ENCODE results near the gene TMEM9. TPM values are rescaled to one million over a fixed set of nuclear protein-coding genes. Genes with fewer than 3 reads are reported as not detected.
"Not testable (repeated sequence)": the region's sequence is repeated elsewhere in the genome, so short reads cannot be mapped to it uniquely, and the experiment has no call there.

The TMEM9 gene
- total and polyA plus RNA-seq, 2 experiments from 2014 or later: 99.4 to 104 TPM

DNA sequence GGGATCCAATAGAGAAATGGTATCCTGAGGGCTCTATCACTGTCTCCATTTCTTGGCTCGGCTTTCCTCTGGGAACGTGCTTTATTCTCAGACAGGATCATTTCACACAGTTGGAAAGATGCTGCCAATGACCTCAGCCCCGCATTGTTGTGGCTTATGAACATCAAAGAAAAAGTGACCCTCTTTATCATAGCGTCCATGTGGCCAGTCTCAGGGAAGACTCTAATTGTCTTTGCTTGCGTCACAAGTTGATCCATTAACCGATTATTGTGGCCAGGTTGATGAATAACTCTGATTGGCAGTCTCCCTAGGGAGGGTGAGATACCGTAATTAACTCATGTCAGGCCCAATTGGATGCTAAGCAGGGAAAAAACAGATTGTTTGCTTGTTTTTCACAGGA is 10.4 kb upstream of the TMEM9 start:
- no peaks in the 10 kb centered on the region for H3K36me3 ChIP-seq (replicated peaks; ENCODE audit: insufficient read depth, low read depth)
- no peaks in the 10 kb centered on the region for H3K79me2 ChIP-seq
- 45% methylated on average over 7 of the region's 7 CpGs for WGBS (ENCODE audit: low lambda C conversion rate, missing lambda C conversion rate)
- DNase-seq (ENCODE audit: low spot score): no peak
- TF ChIP-seq, protein P1, sequence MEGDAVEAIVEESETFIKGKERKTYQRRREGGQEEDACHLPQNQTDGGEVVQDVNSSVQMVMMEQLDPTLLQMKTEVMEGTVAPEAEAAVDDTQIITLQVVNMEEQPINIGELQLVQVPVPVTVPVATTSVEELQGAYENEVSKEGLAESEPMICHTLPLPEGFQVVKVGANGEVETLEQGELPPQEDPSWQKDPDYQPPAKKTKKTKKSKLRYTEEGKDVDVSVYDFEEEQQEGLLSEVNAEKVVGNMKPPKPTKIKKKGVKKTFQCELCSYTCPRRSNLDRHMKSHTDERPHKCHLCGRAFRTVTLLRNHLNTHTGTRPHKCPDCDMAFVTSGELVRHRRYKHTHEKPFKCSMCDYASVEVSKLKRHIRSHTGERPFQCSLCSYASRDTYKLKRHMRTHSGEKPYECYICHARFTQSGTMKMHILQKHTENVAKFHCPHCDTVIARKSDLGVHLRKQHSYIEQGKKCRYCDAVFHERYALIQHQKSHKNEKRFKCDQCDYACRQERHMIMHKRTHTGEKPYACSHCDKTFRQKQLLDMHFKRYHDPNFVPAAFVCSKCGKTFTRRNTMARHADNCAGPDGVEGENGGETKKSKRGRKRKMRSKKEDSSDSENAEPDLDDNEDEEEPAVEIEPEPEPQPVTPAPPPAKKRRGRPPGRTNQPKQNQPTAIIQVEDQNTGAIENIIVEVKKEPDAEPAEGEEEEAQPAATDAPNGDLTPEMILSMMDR (IDR thresholded peaks at IDR 0.05; ENCODE audit: poor library complexity): no peak
- H3K4me3 ChIP-seq: no peak overlapping the region
- no peaks in the 10 kb centered on the region for H3K27me3 ChIP-seq
- no peaks in the 10 kb centered on the region for H4K20me1 ChIP-seq (ENCODE audit: insufficient read depth, poor library complexity, severe bottlenecking)
- no peak overlapping the region for H3K27ac ChIP-seq
- no peaks in the 10 kb centered on the region for H3K9me2 ChIP-seq (replicated peaks; ENCODE audit: insufficient read depth)
- H3K9me3 ChIP-seq (ENCODE audit: low read depth): no peaks in the 10 kb centered on the region
- H3K4me1 ChIP-seq (ENCODE audit: insufficient read depth): no peaks in the 10 kb centered on the region
- H2AFZ ChIP-seq: no peak overlapping the region
- no peak overlapping the region for H3K4me2 ChIP-seq

DNA sequence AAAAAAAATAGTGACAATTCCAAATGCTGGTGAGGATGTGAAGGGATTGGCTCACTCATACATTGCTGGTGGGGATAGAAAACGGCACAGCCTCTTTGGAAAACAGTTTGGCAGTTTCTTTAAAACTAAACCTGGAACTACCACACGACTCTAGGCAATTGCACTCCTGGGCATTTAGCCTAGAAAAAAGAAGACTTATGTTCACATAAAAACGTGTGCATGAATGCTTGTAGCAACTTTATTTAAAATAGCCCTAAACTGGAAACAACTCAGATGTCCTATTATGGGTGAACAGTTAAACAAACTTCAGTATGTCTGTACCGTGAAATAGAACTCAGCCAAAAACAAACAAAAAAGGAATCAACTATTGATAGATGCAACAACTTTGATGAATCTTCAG is 9.4 kb upstream of the TMEM9 start:
- H4K20me1 ChIP-seq (ENCODE audit: insufficient read depth, poor library complexity, severe bottlenecking): no peaks in the 10 kb centered on the region
- WGBS (ENCODE audit: low lambda C conversion rate, missing lambda C conversion rate): 41% methylated on average over 4 of the region's 4 CpGs
- H3K79me2 ChIP-seq: no peaks in the 10 kb centered on the region
- H3K9me2 ChIP-seq (replicated peaks; ENCODE audit: insufficient read depth): no peaks in the 10 kb centered on the region
- no peaks in the 10 kb centered on the region for H3K9me3 ChIP-seq (ENCODE audit: low read depth)
- no peak overlapping the region for H3K4me3 ChIP-seq
- no peak for DNase-seq (ENCODE audit: low spot score)
- H3K27ac ChIP-seq: no peak overlapping the region
- H3K36me3 ChIP-seq (replicated peaks; ENCODE audit: insufficient read depth, low read depth): no peaks in the 10 kb centered on the region
- no peak for TF ChIP-seq EZH2phosphoT487 (IDR thresholded peaks at IDR 0.05; ENCODE audit: low read depth, severe bottlenecking, unreplicated experiment)
- TF ChIP-seq, protein P1 (IDR thresholded peaks at IDR 0.05; ENCODE audit: poor library complexity): no peak
- TF ChIP-seq EZH2 (IDR thresholded peaks at IDR 0.05; ENCODE audit: borderline replicate concordance): no peak
- H3K4me2 ChIP-seq: no peak overlapping the region
- no peaks in the 10 kb centered on the region for H3K27me3 ChIP-seq
- H2AFZ ChIP-seq: no peak overlapping the region
- no peaks in the 10 kb centered on the region for H3K4me1 ChIP-seq (ENCODE audit: insufficient read depth)

DNA sequence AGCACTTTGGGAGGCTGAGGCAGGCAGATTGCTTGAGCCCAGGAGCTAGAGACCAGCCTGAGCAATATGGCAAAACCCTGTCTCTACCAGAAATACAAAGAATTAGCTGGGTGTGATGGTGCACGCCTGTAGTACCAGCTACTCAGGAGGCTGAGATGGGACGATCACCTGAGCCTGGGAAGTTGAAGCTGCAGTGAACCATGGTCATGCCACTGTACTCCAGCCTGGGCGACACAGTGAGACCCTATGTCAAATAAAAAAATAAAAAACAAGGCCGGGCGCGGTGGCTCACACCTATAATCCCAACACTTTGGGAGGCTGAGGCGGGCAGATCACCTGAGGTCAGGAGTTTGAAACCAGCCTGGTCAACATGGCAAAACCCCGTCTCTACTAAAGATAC is 8.8 kb upstream of the TMEM9 start:
- not testable (repeated sequence) for H3K36me3 ChIP-seq (replicated peaks; ENCODE audit: insufficient read depth, low read depth); H3K4me2 ChIP-seq; H3K4me1 ChIP-seq (ENCODE audit: insufficient read depth); H3K27me3 ChIP-seq; H3K27ac ChIP-seq; H3K4me3 ChIP-seq; H2AFZ ChIP-seq; H3K79me2 ChIP-seq; DNase-seq (ENCODE audit: low spot score); H3K9me3 ChIP-seq (ENCODE audit: low read depth); H4K20me1 ChIP-seq (ENCODE audit: insufficient read depth, poor library complexity, severe bottlenecking); H3K9me2 ChIP-seq (replicated peaks; ENCODE audit: insufficient read depth)
- WGBS (ENCODE audit: low lambda C conversion rate, missing lambda C conversion rate): 94% methylated on average over 8 of the region's 8 CpGs

DNA sequence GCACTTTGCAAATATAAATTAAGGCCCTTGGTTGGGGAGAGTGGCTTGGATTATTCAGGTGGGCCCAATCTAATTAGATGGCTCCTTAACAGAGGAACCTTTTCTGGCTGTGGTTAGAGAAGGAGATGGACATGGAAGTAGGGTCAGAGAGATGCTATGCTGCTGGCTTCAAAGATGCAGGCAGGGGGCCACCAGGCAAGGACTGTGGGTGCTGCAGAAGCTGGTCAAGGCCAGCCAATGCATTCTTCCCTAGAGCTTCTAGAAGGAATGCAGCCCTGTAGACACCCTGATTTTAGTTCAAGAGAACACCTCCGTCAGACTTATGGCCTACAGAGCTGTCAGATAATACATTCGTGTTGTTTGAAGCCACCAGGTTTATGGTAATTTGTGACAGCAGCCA is 3.7 kb upstream of the TMEM9 start:
- no peak overlapping the region for H3K27ac ChIP-seq
- H3K9me3 ChIP-seq (ENCODE audit: low read depth): no peaks in the 10 kb centered on the region
- TF ChIP-seq, protein P1 (IDR thresholded peaks at IDR 0.05; ENCODE audit: poor library complexity): no peak
- TF ChIP-seq EZH2 (IDR thresholded peaks at IDR 0.05; ENCODE audit: borderline replicate concordance): no peak
- no peak for TF ChIP-seq EZH2phosphoT487 (IDR thresholded peaks at IDR 0.05; ENCODE audit: low read depth, severe bottlenecking, unreplicated experiment)
- no peaks in the 10 kb centered on the region for H3K27me3 ChIP-seq
- no peaks in the 10 kb centered on the region for H3K9me2 ChIP-seq (replicated peaks; ENCODE audit: insufficient read depth)
- peaks cover 7% of the 10 kb centered on the region for H3K4me1 ChIP-seq (ENCODE audit: insufficient read depth)
- peaks cover 10% of the 10 kb centered on the region for H3K79me2 ChIP-seq
- no peak overlapping the region for H3K4me2 ChIP-seq
- H3K4me3 ChIP-seq: no peak overlapping the region
- H2AFZ ChIP-seq: no peak overlapping the region
- WGBS (ENCODE audit: low lambda C conversion rate, missing lambda C conversion rate): 68% methylated on average over 2 of the region's 2 CpGs
- no peaks in the 10 kb centered on the region for H3K36me3 ChIP-seq (replicated peaks; ENCODE audit: insufficient read depth, low read depth)
- H4K20me1 ChIP-seq (ENCODE audit: insufficient read depth, poor library complexity, severe bottlenecking): no peaks in the 10 kb centered on the region
- no peak for DNase-seq (ENCODE audit: low spot score)
